Hypothalamus (tissue), 51 donors: ENCODE results near the gene CMTM7.
"Not testable (repeated sequence)": the region's sequence is repeated elsewhere in the genome, so short reads cannot be mapped to it uniquely, and the experiment has no call there.

ENCODE experiments used
- DNase-seq, 51 donors: peaks; one replicate each; lab custom pipeline; 2025; lab: John Stamatoyannopoulos, UW

Gene CMTM7

DNA sequence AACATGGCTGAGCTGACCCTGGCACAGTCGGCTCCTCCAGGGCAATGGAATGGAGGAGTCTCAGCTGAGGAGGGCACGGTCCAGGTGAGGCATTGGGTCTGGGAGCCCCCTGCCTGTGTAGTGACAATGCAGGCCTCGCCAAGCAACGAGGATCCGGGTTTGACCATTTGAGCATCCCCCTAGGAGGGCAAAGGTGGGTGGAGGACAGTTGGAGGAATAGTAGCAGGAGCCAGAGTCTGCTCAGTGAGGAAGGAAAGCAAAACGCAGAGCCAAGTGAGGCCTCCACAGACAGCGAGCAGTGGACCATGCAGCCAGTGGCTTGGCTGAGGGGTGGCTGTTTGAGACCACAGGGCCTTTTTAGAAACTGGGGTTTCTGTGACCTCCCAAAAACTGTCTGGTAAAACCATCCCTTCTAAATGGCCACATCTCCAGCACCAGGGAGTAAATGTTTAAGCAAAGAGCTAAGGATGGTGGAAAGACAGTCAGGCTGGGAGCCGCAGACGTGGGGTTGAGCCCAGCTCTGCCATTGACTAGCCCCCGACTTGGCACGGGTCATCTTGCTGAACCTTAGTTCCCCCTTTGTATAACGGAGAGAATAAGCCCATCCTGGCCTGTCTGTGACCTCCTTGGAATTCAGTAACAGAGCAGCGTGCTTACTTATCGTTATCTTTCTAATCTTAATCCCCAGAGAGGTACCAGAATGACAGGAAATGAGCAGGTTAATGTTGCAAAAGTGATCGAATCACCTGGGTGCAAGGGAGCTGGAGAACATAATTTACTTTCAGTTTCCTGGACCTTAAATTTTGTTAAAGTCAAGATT lies 64.2 kb downstream of the CMTM7 start:
- DNase-seq: no peak

DNA sequence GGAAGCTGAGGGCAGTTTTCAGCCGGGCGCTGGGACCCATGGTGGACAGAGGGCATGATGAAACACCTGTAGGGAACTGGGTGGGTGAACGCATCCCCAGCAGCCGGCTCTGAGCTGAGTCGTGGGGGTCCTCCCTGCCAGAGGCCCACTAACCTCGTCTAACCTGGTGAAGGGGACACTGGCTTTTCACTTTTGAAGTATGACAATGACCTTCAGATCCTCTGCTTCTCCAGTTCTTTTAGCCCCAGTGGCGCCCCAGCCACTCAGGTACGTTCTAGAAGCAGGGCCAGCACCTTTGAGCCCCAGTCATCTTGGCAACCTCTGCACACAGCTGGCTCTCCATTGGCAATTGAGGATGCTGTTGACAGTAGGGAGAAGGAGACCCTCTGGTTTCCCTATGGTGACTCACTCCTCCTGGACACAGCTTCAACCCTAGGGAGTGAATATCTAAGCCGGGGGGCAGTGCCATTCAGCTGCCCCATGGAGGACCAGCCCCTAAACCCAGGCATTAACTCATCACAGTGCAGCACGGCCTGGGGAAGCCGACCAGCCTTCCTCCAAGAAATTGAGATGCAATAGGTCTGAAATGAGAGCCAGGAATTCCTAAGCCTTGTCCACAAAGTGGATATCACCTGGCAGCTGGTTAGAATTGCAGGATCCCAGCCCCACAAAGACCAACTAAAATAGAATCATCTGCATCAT lies 64.9 kb downstream of the CMTM7 start:
- no peak for DNase-seq

DNA sequence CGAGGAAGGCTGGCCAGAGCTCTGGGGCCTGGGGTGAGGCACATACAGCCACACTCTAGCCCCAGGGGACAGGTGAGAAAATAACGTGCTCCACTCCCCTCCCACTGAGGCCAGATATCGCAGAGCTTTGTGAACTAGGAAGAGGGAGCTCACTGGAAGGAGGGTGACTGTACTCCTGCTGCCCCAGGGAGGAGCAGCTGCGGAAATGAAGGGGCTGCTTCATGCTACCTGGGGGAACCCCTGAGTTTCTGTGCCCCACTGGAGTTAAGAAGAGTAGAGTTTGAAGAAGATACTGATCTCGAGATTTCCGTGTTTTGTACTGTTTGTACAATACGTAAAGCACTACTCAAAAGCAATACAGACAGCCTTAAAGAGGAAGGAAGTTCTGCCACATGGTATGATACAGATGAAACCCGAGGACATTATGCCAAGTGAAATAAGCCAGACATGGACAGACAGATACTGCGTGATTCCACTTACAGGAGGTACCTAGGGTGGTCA lies 66.4 kb downstream of the CMTM7 start:
- DNase-seq: no peak

- no peak for DNase-seq
These were observed 67.8 kb downstream of the CMTM7 start for GRCh38 chr3:32459450-32459849.

DNA sequence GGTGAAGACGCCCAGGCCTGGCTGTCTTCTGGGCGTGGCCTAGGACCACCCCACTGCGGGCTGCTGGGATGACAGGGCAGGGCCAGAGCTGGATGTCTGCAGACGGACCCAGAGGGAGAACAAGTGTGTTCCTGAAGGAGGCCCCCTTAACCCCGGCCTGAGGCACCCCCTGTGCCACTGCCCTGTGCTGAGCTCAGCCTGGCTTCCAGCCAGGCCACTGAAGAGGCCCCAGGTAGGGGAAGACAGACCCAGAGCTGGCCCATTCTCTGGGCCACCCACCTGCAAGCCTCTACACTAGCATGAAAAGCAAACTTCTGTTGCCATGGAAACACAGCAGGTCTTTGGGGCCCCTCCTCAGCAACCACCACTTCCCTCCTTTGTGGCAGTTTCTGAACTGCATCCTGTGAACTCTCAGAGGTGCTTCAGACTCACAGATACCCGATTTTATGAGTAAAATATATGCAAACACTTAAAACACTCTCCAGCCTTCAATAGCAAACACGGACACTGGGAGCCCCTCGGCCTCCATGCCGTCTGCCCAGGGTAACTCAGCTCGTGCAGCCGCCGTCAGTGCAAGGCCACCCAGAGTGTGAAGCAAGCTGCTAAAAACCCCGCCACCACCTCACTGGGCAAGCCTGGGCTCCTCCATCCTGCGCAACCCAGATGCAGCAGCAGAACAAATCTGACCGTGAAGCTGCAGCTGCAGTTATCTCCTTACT lies 68.5 kb downstream of the CMTM7 start:
- DNase-seq: no peak

DNA sequence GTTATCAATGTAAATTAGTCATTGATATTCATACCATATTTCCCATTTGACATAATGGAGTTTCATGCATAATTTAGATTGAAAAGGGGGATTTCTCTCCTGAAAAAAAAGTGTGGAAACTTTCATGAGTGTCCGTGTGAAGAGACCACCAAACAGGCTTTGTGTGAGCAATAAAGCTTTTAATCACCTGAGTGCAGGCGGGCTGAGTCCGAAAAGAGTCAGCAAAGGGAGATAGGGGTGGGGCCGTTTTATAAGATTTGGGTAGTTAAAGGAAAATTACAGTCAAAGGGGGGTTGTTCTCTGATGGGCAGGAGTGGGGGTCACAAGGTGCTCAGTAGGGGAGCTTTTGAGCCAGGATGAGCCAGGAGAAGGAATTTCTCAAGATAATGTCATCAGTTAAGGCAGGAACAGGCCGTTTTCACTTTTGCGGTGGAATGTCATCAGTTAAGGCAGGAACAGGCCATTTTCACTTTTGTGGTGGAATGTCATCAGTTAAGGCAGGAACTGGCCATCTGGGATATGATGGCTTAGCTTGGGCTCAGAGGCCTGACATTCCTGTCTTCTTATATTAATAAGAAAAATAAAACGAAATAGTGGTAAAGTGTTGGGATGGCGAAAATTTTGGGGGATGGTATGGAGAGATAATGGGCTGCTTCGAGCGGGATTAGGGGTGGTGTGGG lies 69.3 kb downstream of the CMTM7 start:
- DNase-seq: not testable (repeated sequence)

- DNase-seq: not testable (repeated sequence)
These were observed 70.7 kb downstream of the CMTM7 start for GRCh38 chr3:32462191-32462986.

DNA sequence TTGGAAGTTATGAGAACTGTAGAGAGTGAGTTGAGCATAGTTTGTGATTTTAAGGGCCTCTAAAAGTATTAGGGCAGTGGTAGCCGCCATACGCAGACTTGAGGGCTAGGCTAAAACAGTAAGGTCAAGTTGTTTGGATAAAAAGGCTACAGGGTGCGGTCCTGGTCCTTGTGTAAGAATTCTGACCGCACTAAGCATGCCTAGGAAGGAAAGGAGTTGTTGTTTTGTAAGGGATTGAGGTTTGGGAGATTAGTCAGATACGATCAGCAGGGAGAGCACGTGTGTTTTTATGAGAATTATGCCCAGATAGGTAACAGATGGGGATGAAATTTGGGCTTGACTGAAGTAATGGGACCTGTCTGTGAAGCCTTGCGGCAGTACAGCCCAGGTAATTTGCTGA lies 71.8 kb downstream of the CMTM7 start:
- DNase-seq: not testable (repeated sequence)

DNA sequence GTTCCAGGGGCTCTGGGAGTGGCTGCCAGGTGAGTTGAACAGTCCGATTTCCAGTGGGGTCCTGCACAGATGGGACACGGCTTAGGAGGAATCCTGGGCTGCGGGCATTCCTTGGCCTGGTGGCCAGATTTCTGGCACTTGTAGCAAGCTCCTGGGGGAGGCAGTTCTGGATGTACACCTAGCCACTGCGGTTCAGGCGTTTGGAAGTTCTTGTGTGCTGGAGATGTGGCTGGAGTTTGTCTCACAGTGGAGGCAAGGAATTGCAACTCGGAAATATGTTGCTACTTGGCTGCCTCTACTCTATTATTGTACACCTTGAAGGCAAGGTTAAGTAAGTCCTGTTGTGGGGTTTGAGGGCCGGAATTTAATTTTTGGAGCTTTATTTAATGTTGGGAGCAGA lies 73.1 kb downstream of the CMTM7 start:
- not testable (repeated sequence) for DNase-seq

GRCh38 chr3:32466808-32467207 lies 75.2 kb downstream of the CMTM7 start:
- DNase-seq: not testable (repeated sequence)

DNA sequence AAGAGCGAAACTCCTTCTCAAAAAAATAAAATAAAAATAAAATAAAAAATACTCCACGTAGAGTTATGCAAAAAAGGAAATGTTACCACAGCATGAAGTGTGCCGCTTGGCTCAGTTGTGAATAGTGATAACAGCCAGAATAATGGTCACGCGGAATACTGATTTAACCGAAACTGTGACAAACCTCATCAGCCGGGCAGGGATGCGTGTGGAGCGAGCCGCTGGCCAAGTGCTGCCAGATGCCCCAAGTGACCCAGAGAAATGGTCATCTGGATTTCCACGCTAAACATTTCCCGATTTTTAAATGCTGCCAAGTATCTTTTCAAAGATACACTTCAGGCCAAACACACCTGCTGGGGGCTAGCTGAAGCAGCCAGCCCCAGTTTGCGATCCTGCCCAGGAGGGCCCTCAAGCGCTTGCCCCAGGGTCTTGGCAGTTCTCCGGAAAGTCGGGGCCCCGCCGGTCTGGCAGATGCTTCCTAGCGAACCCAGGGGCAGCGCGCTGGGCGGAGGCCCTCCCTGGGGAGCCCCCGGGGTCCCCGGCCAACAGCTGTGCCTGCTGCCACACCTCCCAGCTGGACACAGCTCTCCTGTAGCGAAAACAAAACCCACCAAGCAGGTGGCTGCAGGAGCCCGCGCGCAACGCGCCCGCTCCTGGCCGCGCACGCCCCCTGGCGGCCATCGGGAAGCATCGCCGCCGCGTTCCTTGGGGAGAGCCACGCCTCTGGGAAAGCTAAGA lies 75.8 kb downstream of the CMTM7 start:
- DNase-seq: peak in 43 of 51 donors; percentile 6 to 81 (median 41)

GRCh38 chr3:32469151-32469874 lies 77.7 kb downstream of the CMTM7 start:
- DNase-seq: no peak

DNA sequence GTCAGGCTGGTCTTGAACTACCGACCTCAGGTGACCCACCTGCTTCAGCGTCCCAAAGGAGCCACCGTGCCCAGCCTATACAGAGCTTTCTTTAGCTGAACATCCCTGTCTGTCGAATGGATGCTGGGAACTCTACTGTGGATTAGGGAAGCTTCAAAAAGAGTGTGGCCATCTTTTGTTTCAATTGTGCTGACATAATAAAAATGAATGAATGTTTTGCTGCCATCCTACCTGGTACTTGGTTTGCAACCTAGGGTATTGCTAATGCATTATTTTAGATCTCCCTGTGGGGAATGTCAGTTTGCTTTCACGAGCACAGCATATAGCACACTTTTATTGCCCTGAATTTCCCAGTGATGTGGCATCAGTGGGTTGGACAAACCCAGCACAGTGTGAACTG lies 78.7 kb downstream of the CMTM7 start:
- no peak for DNase-seq

DNA sequence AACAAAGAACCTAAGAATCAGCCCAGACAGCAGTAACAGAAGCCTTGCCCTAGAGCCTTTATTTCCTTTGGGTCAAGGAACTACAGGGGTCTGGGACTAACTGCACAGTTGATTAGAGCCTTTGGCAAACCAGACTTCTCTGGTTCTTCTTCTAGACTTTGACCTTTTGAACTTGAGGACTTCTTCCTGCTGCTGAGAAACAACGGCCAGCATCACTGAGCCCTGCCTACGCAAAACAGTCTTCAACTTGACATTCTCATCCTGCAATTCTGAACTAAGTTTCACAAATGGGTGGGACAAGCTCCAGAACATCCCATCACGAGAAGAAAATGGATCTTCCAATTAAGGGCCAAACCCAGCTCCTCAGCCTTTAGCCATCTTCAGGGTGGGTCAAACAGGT lies 79.6 kb downstream of the CMTM7 start:
- no peak for DNase-seq

DNA sequence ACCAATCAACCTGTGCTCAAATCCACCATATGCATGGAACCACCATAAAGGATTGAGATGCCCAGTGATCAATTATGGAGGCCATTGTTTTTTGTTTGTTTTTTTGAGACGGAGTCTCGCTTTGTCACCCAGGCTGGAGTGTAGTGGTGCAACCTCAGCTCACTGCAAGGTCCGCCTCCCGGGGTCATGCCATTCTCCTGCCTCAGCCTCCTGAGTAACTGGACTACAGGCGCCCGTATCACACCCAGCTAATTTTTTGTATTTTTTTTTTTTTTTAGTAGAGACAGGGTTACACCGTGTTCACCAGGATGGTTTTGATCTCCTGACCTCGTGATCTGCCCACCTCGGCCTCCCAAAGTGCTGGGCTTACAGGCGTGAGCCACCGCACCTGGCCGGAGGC lies 80.5 kb downstream of the CMTM7 start:
- not testable (repeated sequence) for DNase-seq

GRCh38 chr3:32474201-32474600 lies 82.5 kb downstream of the CMTM7 start:
- no peak for DNase-seq

- DNase-seq: no peak
These were observed 89.0 kb downstream of the CMTM7 start for GRCh38 chr3:32480604-32481003.
